ENCODE results near the gene ABO.
A peak's percentile ranks its signal among the peaks of the same experiment; 100 is the strongest.
"Not testable (repeated sequence)": the region's sequence is repeated elsewhere in the genome, so short reads cannot be mapped to it uniquely, and the experiment has no call there.

ABO gene

GRCh38 chr9:133242241-133242640 lies 32.8 kb downstream of the ABO start:
- DNase-seq (ENCODE audit: low read depth): no peak

GRCh38 chr9:133239533-133240090 lies 35.4 kb downstream of the ABO start:
- no peak for DNase-seq (ENCODE audit: low read depth)

GRCh38 chr9:133238851-133239532 lies 36.0 kb downstream of the ABO start:
- peak; percentile 17 for DNase-seq (ENCODE audit: low read depth)

GRCh38 chr9:133238272-133238850 lies 36.6 kb downstream of the ABO start:
- DNase-seq (ENCODE audit: low read depth): no peak

GRCh38 chr9:133237035-133237731 lies 37.8 kb downstream of the ABO start:
- DNase-seq (ENCODE audit: low read depth): no peak

GRCh38 chr9:133236291-133237034 lies 38.5 kb downstream of the ABO start:
- not testable (repeated sequence) for DNase-seq (ENCODE audit: low read depth)

- no peak for DNase-seq (ENCODE audit: low read depth)
Measured at GRCh38 chr9:133235549-133236222, 39.3 kb downstream of the ABO start.

- no peak for DNase-seq (ENCODE audit: low read depth)
Measured at GRCh38 chr9:133234577-133235322, 40.3 kb downstream of the ABO start.

- no peak for DNase-seq (ENCODE audit: low read depth)
Measured at GRCh38 chr9:133233681-133234432, 41.1 kb downstream of the ABO start.

GRCh38 chr9:133231934-133232568 lies 43.0 kb downstream of the ABO start:
- DNase-seq (ENCODE audit: low read depth): not testable (repeated sequence)

GRCh38 chr9:133230514-133230913 lies 44.5 kb downstream of the ABO start:
- not testable (repeated sequence) for DNase-seq (ENCODE audit: low read depth)

- no peak for DNase-seq (ENCODE audit: low read depth)
Measured at GRCh38 chr9:133230093-133230492, 44.9 kb downstream of the ABO start.

- not testable (repeated sequence) for DNase-seq (ENCODE audit: low read depth)
Measured at GRCh38 chr9:133228474-133229193, 46.4 kb downstream of the ABO start.

GRCh38 chr9:133227996-133228395 lies 47.0 kb downstream of the ABO start:
- DNase-seq (ENCODE audit: low read depth): not testable (repeated sequence)

- DNase-seq (ENCODE audit: low read depth): no peak
Measured at GRCh38 chr9:133227242-133227860, 47.6 kb downstream of the ABO start.

GRCh38 chr9:133226219-133227171 lies 48.5 kb downstream of the ABO start:
- no peak for DNase-seq (ENCODE audit: low read depth)
